ENCODE measurements around the gene SHROOM4.

DNA sequence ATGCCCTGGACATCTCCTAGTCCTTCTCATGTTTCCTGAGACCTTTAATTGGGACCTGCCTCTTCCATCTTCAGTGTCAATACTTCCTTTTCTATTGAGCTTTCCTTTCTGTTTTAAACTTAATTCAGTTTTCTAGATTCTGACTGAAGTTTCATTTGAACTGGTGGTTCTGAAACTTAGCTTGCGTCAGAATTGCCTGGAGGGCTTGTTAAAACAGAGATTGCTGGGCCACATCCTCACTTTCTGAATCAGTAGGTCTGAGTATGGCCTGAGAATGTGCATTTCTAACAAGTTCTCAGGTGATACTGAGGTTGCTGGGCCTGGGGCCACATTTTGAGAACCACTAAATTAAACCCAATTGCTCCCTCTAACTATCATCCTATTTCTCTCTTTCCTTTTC lies 191.2 kb downstream of the SHROOM4 start:
- TF ChIP-seq, protein P1, sequence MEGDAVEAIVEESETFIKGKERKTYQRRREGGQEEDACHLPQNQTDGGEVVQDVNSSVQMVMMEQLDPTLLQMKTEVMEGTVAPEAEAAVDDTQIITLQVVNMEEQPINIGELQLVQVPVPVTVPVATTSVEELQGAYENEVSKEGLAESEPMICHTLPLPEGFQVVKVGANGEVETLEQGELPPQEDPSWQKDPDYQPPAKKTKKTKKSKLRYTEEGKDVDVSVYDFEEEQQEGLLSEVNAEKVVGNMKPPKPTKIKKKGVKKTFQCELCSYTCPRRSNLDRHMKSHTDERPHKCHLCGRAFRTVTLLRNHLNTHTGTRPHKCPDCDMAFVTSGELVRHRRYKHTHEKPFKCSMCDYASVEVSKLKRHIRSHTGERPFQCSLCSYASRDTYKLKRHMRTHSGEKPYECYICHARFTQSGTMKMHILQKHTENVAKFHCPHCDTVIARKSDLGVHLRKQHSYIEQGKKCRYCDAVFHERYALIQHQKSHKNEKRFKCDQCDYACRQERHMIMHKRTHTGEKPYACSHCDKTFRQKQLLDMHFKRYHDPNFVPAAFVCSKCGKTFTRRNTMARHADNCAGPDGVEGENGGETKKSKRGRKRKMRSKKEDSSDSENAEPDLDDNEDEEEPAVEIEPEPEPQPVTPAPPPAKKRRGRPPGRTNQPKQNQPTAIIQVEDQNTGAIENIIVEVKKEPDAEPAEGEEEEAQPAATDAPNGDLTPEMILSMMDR (IDR thresholded peaks at IDR 0.05): no peak
- no peak for TF ChIP-seq POLR2A (IDR thresholded peaks at IDR 0.05)
